Mucosa of stomach (tissue), 1 donor: ENCODE results near the gene MYO1E.

Experiments used
- H3K27me3 ChIP-seq: one replicate; pipeline ENCODE4 v1.7.0; 2013; ENCODE audit warnings: mild to moderate bottlenecking, low read length; ENCODE audit not compliant: control insufficient read depth, insufficient read depth
- H3K36me3 ChIP-seq: one replicate; pipeline ENCODE4 v1.7.0; 2013; ENCODE audit warnings: low read length; ENCODE audit not compliant: control insufficient read depth, insufficient read depth
- H3K4me1 ChIP-seq: one replicate; pipeline ENCODE4 v1.7.0; 2013; ENCODE audit warnings: mild to moderate bottlenecking, low read length; ENCODE audit not compliant: control insufficient read depth, insufficient read depth
- H3K4me3 ChIP-seq: one replicate; pipeline ENCODE4 v1.7.0; 2013; ENCODE audit warnings: low read length
- H3K9ac ChIP-seq: one replicate; pipeline ENCODE4 v1.7.0; 2013; ENCODE audit warnings: mild to moderate bottlenecking, low read length, moderate library complexity
- H3K9me3 ChIP-seq: one replicate; pipeline ENCODE4 v1.7.0; 2013; ENCODE audit warnings: mild to moderate bottlenecking, low read length, moderate library complexity; ENCODE audit not compliant: control insufficient read depth
- donor health status: Pancreatic carcinoma.

MYO1E gene

GRCh38 chr15:59221511-59222505 is 150.9 kb downstream of the MYO1E start:
- Histone ChIP-seq H3K9ac (no peak overlapping the region), H3K36me3 (peaks cover 3% of the 10 kb centered on the region), H3K4me3 (no peak overlapping the region), H3K9me3 (no peaks in the 10 kb centered on the region), H3K27me3 (no peaks in the 10 kb centered on the region), H3K4me1 (no peaks in the 10 kb centered on the region)

GRCh38 chr15:59218710-59219109 is 154.0 kb downstream of the MYO1E start:
- H3K36me3 ChIP-seq = peaks cover 3% of the 10 kb centered on the region
- H3K9me3 ChIP-seq = no peaks in the 10 kb centered on the region
- H3K4me3 ChIP-seq = no peak overlapping the region
- H3K4me1 ChIP-seq = no peaks in the 10 kb centered on the region
- no peak overlapping the region for H3K9ac ChIP-seq
- H3K27me3 ChIP-seq = no peaks in the 10 kb centered on the region

GRCh38 chr15:59217876-59218498 is 154.7 kb downstream of the MYO1E start:
- H3K9me3 ChIP-seq = no peaks in the 10 kb centered on the region
- H3K4me1 ChIP-seq = no peaks in the 10 kb centered on the region
- H3K36me3 ChIP-seq = peaks cover 3% of the 10 kb centered on the region
- no peak overlapping the region for H3K4me3 ChIP-seq
- no peaks in the 10 kb centered on the region for H3K27me3 ChIP-seq
- H3K9ac ChIP-seq = no peak overlapping the region

GRCh38 chr15:59216911-59217310 is 155.8 kb downstream of the MYO1E start:
- peaks cover 3% of the 10 kb centered on the region for H3K36me3 ChIP-seq
- no peak overlapping the region for H3K4me3 ChIP-seq
- no peaks in the 10 kb centered on the region for H3K9me3 ChIP-seq
- H3K4me1 ChIP-seq = no peaks in the 10 kb centered on the region
- no peak overlapping the region for H3K9ac ChIP-seq
- H3K27me3 ChIP-seq = no peaks in the 10 kb centered on the region

- Histone ChIP-seq H3K4me3 (no peak overlapping the region), H3K9ac (no peak overlapping the region), H3K9me3 (no peaks in the 10 kb centered on the region), H3K27me3 (no peaks in the 10 kb centered on the region), H3K4me1 (no peaks in the 10 kb centered on the region), H3K36me3 (no peaks in the 10 kb centered on the region)
These were observed 162.5 kb downstream of the MYO1E start for GRCh38 chr15:59210186-59210585.

- H3K27me3 ChIP-seq = no peaks in the 10 kb centered on the region
- no peaks in the 10 kb centered on the region for H3K9me3 ChIP-seq
- no peak overlapping the region for H3K9ac ChIP-seq
- peaks cover 4% of the 10 kb centered on the region for H3K36me3 ChIP-seq
- no peak overlapping the region for H3K4me3 ChIP-seq
- no peaks in the 10 kb centered on the region for H3K4me1 ChIP-seq
These were observed 163.9 kb downstream of the MYO1E start for GRCh38 chr15:59208613-59209249.

GRCh38 chr15:59206623-59207183 is 166.0 kb downstream of the MYO1E start, which contains the start of gene LDHAL6B:
TSS of gene LDHAL6B (plus strand) at chr15:59206843. CDS start at chr15:59206941, 98 bp downstream.
- Histone ChIP-seq H3K9me3 (no peaks in the 10 kb centered on the region), H3K36me3 (peaks cover 4% of the 10 kb centered on the region), H3K27me3 (no peaks in the 10 kb centered on the region), H3K4me1 (no peaks in the 10 kb centered on the region), H3K4me3 (no peak within 1 kb of the TSS), H3K9ac (no peak within 1 kb of the TSS)

GRCh38 chr15:59205839-59206622 is 166.6 kb downstream of the MYO1E start:
- Histone ChIP-seq H3K9ac (no peak overlapping the region), H3K36me3 (peaks cover 4% of the 10 kb centered on the region), H3K9me3 (no peaks in the 10 kb centered on the region), H3K4me1 (no peaks in the 10 kb centered on the region), H3K27me3 (no peaks in the 10 kb centered on the region), H3K4me3 (no peak overlapping the region)

- Histone ChIP-seq H3K27me3 (no peaks in the 10 kb centered on the region), H3K4me1 (no peaks in the 10 kb centered on the region), H3K9me3 (no peaks in the 10 kb centered on the region), H3K9ac (no peak overlapping the region), H3K36me3 (peaks cover 4% of the 10 kb centered on the region), H3K4me3 (no peak overlapping the region)
These were observed 169.0 kb downstream of the MYO1E start for GRCh38 chr15:59203657-59204056.

GRCh38 chr15:59203008-59203407 is 169.7 kb downstream of the MYO1E start:
- no peak overlapping the region for H3K4me3 ChIP-seq
- no peaks in the 10 kb centered on the region for H3K9me3 ChIP-seq
- H3K9ac ChIP-seq = no peak overlapping the region
- no peaks in the 10 kb centered on the region for H3K27me3 ChIP-seq
- no peaks in the 10 kb centered on the region for H3K4me1 ChIP-seq
- peaks cover 6% of the 10 kb centered on the region for H3K36me3 ChIP-seq

- Histone ChIP-seq H3K9ac (no peak overlapping the region), H3K9me3 (no peaks in the 10 kb centered on the region), H3K4me3 (no peak overlapping the region), H3K4me1 (no peaks in the 10 kb centered on the region), H3K36me3 (peaks cover 8% of the 10 kb centered on the region), H3K27me3 (no peaks in the 10 kb centered on the region)
These were observed 172.1 kb downstream of the MYO1E start for GRCh38 chr15:59200560-59200959.
